Forelimb muscle (tissue), 1 donor: Measurements from ENCODE around the gene RYR2. TPM values are rescaled to one million over a fixed set of nuclear protein-coding genes. Genes with fewer than 3 reads are reported as not detected.
"Not testable (repeated sequence)": the region's sequence is repeated elsewhere in the genome, so short reads cannot be mapped to it uniquely, and the experiment has no call there.

Experiments used
- DNase-seq: peaks from one replicate; pipeline ENCODE4 v3.0.0-alpha.2; 2013; ENCODE audit warnings: low read depth
- polyA plus RNA-seq: library from polyadenylated mRNA; unstranded; fragments of 120-200 nt; gene quantifications from one replicate; pipeline ENCODE4 v1.2.1, GENCODE V29; 2013; ENCODE audit not compliant: insufficient read length

Gene RYR2
- polyA plus RNA-seq, 1 donor = 2.4 TPM

DNA sequence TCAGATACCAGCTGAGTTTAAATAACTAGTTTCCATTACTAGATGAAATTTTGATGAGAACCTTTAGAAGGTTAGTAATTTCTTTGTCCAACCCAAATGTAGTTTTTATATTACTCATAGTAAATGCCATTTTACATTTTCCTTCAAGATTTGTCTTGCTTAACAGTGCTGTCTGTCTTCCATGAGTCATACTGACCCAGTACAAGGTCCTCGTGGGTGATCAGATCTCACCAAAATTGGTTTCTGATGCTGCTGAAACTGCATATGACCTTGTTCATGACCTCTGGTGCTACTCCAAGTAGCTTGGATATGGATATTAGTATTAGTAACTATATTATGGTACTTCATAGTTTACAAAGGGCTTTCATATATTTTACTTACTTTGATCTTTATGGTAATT, 207.1 kb downstream of the RYR2 start:
- DNase-seq = no peak

DNA sequence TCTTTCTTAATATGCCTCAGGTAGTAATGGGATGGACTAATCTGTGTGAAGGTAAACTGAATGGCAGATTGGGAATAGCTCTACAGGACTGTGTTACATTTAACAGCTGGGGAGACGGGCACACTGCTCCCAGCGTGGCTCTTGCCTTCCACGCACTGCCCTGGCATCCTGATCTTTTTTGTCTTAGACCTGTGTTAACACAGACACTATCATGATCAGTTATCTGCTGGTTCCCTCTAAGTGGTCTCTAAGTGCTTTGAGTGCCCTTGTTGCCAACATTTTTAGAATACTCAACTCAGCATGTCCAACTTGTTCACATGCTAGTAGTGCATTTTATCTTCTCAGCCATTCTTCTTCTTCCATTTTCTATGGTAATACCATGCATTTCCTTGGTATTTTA, 208.1 kb downstream of the RYR2 start:
- no peak for DNase-seq

GRCh38 chr1:237255071-237255470, 213.1 kb downstream of the RYR2 start:
- DNase-seq = no peak

DNA sequence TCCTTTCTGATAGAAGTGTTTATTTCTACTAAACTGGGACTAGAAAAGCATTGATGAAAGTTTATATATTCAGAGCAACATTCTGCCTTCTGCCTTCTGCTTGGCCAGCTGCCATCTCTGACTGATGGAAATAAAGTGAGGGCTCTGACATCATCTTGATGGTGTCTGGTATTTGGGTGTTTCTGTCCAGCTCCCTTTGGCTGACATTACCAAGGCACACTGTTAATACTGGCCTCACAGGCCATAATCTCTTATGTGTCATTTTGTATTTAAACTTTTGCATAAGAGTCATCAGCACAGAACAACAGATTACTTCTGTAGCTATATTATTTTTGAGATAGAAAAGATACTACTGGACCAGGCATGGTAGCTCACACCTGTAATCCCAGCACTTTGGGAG, 216.9 kb downstream of the RYR2 start:
- DNase-seq = peak; percentile 43

DNA sequence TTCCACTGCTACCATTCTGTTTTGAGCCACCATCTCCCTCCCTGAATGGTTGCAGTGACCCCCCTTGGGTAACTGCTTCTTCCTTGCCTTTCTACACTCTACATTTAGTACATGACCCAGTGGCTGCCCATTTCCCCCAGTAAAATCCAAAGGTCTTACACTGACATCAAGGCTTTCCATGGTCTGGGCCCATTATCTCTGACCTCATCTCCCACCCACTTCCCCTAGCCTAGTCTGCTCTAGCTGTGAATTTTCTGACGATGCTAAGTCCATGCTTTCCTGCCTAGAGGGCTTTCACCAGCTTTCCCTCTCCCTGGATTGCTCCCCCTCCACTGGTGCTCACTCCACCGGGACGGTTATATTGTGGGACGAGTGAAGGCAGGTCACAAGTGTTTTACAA, 219.2 kb downstream of the RYR2 start:
- no peak for DNase-seq

DNA sequence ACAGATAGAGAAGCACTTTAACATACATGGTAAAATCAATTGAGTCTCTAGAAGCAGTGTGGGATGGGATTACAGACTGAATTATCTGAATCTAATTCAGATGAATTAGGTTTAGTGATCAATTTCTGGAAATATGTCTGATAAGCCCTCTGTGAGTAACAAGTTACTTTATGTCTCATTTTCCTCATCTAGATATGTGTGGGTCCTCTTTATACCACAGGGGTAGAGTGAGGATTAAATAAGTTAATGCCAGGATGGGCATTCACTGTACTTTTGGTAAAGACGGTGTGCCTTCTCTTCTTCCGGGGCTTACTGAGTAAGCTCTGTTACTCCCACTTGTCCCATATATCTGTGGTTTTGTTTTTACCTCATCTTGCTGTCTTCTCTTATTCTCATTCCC, 225.8 kb downstream of the RYR2 start:
- no peak for DNase-seq

DNA sequence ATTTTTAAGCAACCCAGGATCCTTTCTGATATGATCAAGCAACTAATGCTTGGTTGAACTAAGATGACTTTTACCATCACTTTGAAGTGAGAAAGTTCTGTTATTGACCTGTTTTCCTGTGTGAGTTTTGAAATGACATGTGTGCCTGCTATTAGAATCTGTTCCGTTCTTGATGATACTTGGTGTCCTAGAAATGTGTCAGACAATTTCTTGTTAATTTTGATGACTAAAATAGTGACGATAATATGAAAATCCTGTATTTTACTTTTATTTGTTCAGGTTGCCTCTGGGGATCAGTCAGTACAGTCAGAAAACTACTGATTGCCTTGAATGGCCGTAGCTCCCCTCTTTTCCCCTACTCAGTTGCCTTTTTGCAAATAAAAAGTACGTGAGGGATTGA, 228.0 kb downstream of the RYR2 start:
- DNase-seq = no peak

DNA sequence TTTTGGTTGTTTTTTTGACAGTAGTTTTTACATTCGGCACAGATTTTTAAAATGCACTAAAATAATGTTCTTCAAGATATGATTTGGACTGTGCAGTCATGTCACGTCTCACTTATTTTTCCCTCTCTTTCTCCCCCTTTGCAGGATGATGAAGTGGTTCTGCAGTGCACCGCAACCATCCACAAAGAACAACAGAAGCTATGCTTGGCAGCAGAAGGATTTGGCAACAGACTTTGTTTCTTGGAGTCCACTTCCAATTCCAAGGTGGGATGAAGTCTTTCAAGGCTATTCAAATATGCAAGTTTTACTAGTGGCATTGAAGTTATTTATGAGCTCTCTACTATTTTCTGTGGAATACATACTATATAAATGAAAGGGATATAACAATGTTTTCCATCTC, 228.4 kb downstream of the RYR2 start:
- DNase-seq = no peak

DNA sequence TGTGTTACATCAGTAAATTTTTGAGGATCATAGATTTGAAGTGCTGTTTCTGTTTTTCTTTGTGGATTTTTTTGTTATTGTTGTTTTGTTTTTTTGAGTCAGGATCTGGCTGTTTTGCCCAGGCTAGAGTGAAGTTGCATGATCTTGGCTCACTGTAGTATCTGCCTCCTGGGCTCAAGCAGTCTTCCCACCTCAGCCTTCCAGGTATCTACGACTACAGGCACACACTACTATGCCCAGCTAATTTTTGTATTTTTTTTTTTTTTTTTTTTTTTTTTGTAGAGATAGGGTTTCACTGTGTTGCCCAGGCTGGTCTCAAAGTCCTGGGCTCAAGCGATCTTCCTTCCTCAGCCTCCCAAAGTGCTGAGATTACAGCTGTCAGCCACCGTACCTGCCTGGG, 236.0 kb downstream of the RYR2 start:
- DNase-seq = not testable (repeated sequence)

- DNase-seq = no peak
These were observed 237.6 kb downstream of the RYR2 start for GRCh38 chr1:237279629-237280028.

DNA sequence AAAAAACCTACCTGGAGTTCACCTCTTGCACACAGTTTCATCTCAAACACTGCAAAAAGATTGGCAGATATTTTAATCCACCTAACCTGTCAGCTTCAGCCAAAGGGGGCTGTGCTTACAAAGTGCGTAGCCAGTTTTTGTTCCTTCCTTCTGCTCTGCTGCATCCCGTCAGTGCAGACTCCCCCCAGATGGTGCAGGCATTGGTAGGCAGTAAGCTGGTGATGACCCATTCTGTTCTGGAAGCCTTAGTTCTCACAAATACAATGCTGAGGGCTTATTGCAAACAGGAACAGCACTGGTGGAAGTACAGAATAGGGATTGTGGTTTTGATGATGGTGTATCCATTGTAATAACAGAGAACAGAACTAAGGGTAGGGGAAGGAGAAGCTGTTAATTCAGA, 239.5 kb downstream of the RYR2 start:
- DNase-seq = no peak

DNA sequence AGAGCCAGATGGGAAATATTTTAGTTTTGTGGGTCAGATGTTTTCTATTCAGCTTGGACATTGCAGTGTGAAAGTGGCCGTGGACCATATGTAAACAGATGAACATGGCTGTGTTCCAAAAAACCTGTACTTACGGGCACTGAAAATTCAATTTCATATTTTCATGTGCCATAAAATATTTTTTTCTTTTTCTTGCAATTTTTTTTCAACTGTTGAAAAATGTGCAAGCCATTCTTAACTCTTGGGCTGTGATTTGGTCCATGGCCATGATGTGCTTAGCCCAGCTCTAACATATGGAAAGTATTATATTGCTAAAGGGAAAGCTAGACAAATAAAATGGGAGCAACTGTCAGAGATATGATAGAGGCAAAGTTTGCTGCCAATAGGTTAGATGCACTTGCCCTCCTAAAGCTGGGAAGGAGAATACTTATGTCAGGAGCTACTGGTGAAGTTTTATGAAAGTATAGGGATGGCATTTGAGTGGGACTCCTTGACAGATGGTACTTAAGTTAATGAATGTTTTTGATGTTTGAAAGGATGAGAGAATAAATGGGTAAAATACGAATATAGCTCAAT, 240.3 kb downstream of the RYR2 start:
- peak; percentile 6 for DNase-seq

- no peak for DNase-seq
These were observed 246.0 kb downstream of the RYR2 start for GRCh38 chr1:237287876-237288521.

DNA sequence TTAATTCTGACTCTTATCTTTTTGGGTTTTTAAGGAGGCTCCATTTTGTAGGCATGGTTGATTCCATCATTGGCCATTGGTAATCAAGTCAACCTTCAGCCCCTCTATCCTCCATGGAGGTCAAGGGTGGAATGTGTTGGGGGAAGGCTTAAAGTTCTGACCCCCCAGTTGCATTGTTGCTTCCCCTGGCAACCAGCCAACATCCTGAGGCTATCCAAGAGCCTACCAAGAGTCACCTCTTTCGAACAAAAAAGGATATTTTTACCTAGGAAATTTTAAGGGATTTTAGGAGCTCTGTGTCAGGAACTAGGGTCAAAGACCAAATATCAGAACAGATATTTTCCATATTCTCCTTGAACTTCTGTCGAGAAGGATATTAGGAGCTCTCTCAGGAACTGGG, 251.8 kb downstream of the RYR2 start:
- DNase-seq = no peak

- no peak for DNase-seq
These were observed 254.9 kb downstream of the RYR2 start for GRCh38 chr1:237296861-237297260.

DNA sequence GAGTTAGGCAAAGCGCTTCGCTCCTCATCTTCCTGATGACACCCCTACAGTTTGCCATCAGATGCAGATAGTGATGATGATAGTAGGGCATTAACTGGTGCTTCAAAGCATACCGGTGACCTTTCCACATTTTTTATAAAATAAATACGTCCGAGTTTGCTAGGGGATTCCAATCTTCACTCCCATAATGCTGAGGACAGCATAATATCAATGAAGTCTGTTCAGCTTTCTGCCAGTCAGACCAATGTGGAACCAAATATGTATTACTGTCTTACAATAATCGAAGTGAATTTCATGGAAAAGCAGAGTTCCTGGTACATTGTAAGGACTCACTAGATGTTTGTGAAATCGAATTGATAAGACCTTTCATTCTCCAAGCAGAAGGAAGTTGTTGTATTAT, 258.7 kb downstream of the RYR2 start:
- DNase-seq = no peak

DNA sequence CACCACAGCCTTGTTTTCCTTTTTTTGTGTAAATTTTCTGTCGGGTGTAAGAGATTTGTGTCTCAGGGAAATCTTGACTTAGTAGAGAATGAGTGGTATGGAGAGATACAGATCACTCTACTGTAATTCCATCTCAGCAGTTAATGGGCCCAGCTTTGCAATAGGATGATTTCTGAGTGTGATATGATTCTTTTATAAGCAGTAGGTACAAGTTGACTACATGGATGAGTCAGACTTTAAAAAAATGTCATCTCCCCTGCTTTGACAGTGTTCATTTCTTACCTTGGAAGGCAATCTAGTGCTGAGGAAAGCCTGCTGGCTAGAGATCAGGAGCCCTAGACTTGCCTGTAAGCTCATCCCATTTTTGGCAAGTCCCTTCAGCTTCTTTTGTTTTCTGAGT, 261.9 kb downstream of the RYR2 start:
- no peak for DNase-seq

- DNase-seq = no peak
These were observed 264.7 kb downstream of the RYR2 start for GRCh38 chr1:237306726-237307125.

GRCh38 chr1:237309595-237310118, 267.7 kb downstream of the RYR2 start:
- no peak for DNase-seq

GRCh38 chr1:237316352-237316751, 274.4 kb downstream of the RYR2 start:
- DNase-seq = no peak

DNA sequence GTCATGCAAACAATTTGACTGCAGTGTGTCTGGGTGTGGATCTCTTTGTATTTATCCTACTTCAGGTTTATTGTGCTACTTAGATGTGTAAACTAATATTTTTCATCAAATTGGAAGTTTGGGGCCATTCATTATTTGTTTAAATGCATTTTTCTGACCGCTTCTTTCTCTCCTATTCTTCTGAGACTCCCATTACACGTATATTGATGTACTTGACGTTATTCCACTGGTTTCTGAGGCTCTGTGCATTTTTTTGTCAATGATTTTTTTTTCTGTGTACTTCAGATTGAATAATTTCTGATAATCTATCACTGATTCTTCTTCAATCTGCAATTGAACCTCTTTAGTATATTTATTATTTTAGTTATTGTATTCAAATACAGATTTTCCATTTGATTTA, 276.8 kb downstream of the RYR2 start:
- DNase-seq = no peak

- DNase-seq = no peak
These were observed 278.9 kb downstream of the RYR2 start for GRCh38 chr1:237320890-237321289.

- no peak for DNase-seq
These were observed 282.2 kb downstream of the RYR2 start for GRCh38 chr1:237324226-237324625.

GRCh38 chr1:237327061-237327460, 285.1 kb downstream of the RYR2 start:
- no peak for DNase-seq
